NB4 (cell line): Measurements from ENCODE around the gene ACSL5.

Experiments
- POLR2A ChIP-seq: IDR thresholded peaks from 2 replicates; pipeline ENCODE4 v1.6.1; 2011; ENCODE audit warnings: mild to moderate bottlenecking; ENCODE audit not compliant: insufficient read length; ENCODE audit errors: extremely low read depth
- TF ChIP-seq, protein P1 (sequence below): IDR thresholded peaks from one replicate; pipeline ENCODE4 v1.5.1; 2012; ENCODE audit warnings: low read depth, low read length

DNA sequence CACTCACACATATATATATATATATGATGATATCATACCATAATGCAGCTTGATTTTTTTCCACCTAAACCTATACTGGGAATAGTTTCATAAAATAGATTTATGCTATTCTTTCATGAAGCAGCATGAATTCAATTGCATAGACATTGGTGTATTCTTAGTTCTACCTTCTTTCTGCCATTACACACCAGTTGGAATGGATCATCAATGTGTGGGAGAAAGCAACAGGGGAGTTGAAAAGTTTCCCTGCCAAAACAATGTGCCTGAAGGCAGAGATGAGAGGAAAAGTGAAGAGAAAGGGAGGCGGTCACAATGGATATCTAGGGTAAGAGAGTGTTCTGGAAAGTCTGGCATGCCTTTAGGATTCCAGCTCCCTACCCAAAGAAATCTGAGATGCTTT is 25.2 kb upstream of the ACSL5 start:
- no peak for TF ChIP-seq POLR2A
- TF ChIP-seq, protein P1, sequence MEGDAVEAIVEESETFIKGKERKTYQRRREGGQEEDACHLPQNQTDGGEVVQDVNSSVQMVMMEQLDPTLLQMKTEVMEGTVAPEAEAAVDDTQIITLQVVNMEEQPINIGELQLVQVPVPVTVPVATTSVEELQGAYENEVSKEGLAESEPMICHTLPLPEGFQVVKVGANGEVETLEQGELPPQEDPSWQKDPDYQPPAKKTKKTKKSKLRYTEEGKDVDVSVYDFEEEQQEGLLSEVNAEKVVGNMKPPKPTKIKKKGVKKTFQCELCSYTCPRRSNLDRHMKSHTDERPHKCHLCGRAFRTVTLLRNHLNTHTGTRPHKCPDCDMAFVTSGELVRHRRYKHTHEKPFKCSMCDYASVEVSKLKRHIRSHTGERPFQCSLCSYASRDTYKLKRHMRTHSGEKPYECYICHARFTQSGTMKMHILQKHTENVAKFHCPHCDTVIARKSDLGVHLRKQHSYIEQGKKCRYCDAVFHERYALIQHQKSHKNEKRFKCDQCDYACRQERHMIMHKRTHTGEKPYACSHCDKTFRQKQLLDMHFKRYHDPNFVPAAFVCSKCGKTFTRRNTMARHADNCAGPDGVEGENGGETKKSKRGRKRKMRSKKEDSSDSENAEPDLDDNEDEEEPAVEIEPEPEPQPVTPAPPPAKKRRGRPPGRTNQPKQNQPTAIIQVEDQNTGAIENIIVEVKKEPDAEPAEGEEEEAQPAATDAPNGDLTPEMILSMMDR, result no peak
